ENCODE measurements around the gene MYO1G.
"Not testable (repeated sequence)": the region's sequence is repeated elsewhere in the genome, so short reads cannot be mapped to it uniquely, and the experiment has no call there.

The MYO1G gene

DNA sequence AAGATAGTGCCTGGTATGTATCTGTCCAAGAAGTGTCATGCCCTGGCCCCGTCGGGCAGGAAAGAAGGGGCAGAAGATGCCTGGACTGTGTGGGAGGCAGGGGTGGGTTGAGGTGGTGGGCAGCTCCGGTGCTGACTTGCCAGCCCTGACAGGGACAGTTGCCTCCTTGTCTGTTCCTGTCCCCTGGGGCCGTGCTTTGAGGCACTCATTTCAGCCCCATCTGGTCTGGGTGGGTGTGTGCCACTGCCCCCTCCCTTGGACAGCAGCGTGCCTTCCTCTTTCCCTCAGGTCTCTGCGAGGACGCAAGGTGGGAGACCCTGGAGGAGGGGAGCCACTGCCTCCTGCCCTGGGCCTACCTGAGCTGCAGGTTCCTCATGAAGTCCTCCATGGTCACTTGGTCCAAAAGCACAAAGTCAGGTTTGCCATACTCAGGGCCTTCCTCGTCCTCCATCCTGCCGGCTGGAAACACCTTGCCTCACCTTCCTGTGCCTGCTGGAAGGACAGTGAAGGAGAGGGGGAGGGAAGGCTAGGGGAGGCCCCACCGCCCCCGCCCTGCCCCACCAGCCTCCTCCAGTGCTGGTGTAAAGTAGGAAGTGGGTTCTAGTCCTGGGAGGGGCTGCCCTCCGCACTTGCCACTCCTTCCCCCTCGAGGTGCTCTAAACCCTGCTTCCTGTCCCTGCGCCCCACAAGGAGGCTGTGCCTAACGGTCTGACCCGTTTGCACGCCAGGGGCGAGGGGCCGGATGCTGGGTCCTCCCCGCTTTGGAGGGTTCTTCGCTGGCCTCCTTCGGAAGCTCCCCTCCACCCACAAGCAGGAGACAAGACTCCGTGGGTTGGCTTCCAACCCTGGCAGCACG is at the start of gene MYO1G:
MYO1G (minus strand) TSS at position 505 of the 856 bp plus-strand sequence; CDS start at position 451, 54 bp downstream.
- no peak for DNase-seq (ENCODE audit: low spot score)

DNA sequence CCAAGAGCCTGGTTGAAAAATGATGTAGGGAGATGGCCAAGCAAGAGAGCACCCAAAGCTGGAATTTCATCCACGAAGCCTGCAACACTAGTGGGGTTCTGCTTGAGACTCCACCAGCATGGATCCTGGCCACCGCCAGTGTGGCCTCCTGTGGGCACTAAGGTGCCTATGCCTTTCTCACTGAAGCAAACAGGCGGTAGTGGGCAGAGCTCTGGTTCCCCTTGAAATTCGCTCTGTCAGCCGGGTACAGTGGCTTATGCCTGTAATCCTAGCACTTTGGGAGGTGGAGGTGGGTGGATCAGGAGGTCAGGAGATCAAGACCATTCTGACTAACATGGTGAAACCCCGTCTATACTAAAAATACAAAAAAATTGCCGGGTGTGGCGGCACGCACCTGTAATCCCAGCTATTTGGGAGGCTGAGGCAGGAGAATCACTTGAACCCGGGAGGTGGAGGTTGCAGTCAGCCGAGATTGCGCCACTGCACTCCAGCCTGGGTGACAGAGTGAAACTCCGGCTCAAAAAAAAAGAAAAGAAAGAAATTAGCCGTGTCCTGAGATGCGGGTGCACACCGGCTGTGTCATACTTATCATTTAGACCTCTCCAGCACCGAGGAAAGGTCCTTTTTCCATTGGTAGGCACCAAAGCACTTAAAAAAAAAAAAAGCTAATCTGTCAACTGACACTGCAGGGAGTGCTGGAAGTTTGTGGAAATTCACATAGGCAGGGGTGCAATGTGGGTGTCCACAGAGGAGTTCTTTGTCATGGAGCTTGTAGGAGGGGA is 49.5 kb upstream of the MYO1G start:
- no peak for DNase-seq (ENCODE audit: low spot score)

DNA sequence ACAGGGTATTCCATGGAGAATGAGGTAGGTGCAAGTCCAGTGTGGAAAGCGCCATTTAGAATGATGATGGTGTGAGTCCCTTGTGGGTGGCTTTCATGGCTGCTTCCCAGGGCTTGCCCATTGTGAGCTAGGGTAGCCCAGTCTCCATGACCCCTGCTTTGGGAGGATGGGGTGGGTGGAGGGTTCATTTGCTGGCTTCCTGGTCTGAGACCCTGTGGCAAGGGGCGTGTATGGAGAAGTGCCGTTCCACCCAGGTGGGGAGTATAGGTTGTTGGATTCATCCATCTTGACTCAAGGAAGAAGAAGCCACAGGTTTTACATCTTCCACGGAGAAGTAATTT is 48.9 kb upstream of the MYO1G start:
- no peak for DNase-seq (ENCODE audit: low spot score)

DNA sequence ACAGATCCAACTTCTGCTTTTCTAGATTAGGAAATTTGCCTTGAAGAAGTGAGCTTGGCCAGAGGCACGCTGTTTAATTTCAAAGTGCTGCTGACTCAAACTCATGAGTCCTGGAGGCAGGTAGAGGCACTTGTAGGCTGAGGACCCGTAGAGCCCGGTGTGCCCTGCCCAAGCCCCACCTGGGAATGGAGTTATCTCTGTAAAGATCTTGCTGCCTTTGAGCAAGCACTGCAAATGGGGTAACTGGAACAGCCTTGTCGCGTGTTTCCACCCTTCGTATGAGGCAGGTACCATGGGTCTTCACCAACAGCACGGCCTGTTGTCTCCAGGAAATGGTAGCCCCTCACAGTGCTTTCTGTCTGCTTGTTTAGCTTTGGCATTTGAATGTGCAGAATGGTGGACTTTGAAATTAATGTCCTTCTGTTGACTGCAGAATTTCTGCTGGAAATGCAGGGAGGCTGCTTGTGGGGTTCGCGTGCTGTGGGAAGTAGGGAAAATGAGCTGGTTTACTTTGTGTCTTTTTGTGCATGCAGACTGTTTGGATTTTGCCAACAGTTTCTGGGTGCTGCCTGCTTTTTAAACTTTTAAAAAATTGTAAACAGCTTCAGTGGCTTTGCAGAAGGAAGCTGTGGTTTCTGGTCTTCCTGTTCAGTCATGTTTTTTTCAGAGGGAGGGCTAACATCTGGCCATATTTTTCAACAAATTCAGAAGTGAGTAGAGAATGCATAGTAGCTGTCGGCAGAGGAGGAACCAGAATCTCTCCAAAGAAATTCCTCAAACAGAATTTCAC is 48.4 kb upstream of the MYO1G start:
- DNase-seq (ENCODE audit: low spot score): no peak

DNA sequence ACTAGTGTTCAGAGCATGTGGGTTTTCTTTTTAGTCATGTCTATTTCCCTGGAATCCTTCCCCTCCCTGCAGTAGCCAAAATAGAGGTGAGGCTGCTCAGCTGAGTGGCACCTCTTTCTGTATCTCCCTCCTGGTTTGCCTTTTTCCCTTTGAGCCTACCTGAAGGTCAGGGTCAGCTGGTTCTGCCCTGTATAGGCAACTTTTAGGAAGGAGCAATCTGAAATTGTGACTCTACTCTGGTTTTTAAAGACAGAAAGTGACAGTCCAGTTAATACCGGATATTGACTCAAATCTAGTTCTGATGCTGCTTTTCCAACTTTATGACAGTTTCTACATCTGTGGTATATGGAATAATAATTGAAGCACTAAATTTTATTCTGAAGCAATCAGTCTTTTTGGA is 47.2 kb upstream of the MYO1G start:
- no peak for DNase-seq (ENCODE audit: low spot score)

DNA sequence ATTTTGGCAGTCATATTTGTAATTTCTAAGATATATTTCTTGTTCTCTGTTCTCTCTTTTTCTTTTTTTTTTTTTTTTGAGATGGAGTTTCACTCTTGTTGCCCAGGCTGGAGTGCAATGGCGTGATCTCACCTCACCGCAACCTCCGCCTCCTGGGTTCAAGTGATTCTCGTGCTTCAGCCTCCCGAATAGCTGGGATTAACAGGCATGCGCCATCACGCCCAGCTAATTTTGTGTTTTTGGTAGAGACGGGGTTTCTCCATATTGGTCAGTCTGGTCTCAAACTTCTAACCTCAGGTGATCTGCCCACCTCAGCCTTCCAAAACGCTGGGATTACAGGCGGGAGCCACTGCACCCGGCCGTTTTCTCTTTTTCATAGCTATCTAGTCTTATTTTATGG is 46.7 kb upstream of the MYO1G start:
- not testable (repeated sequence) for DNase-seq (ENCODE audit: low spot score)

DNA sequence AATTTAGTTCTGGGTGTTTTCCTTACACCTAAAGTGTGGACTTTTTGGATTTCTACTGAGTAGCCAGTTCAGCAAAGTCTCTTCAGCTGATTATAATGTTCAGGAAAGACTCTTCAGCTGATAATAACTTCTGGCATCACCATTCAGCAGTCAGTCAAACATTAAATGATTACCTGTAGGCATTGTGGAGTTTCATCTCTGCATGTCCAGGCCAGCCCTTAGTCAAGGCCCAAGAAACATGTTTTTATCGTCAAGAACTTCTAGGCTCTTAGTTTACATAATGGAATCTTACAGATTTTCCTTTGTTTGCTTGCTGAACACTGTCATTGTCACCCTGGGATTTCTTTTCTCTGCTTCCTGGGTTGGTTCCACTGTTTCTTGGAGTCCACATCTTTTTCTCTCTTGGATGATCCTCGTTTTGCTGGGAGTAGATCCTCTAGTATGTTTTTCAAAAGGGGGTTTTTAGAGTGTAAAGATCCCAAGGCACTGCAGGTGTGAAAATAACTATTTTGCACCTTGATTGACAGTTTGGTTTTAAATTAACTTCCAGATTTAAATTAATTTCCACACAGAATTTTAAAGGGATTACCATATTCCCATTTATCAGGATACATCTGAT is 45.4 kb upstream of the MYO1G start:
- no peak for DNase-seq (ENCODE audit: low spot score)

DNA sequence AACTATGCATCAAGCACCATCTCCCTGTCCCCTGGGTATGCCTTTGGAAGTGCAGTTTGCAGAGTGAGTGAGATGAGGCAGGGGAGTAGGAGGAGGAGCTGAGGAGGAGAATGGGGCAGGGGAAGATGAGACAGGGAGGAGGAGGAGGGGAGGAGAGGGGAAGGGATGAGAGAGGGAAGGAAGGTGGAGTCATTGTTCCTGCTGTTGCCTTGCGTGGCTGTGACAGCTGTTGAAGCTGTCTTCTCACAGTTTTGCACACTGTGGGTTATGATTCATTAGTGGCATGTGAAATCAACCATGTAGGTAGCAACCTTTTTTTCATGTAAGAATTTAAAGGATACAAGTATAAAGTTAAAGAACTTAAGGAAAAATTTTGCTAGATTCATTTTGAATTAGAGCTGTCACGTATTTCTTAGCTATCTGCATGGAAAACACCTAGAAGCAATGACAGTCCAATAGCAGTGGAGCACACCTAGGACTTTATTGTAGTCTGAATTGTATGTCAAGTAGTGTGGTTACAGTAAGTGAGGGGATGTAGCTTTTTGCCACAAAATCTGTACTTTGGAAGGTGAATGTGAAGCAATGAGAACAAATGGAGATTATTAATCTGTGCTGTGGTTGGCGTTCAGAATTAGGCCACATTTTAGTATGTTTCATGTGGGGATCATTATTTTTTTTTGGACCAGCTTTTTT is 42.9 kb upstream of the MYO1G start:
- peak; percentile 85 for DNase-seq (ENCODE audit: low spot score)

DNA sequence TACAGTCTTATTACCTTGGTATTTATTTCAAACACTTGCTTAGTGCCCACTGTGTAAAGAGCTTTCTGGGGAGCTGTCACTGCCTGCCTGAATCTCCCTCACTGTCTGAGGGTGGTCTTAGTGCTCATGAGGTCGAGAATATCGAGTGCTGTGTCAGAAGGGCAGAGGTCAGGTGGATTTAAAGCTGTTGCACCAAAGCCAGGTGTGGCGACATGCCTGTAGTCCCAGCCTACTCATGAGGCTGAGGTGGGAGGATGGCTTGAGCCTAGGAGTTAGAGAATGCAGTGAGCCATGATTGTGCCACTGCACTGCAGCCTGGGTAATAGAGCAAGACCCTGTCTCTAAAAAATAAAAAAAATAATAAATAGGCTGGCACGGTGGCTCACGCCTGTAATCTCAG is 42.1 kb upstream of the MYO1G start:
- DNase-seq (ENCODE audit: low spot score): no peak

DNA sequence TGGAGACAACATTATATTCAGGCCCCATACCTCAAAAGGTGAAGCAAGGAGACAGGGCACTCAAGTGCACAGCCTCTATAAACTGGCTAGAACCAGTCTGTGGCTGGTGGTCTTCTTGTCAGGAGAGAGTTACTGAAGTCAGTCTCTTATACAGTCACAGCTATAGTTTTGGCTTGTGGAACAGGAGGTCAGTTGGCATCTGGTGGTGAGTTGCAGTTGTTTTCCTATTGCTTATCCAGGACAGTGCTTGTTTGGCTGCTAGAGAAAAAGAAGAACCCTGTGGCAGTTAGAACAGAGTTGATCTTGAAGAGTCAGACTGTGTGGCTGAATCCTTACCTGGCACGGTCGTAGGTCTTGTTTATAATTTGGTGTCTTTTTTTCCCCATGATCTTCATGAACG is 38.4 kb upstream of the MYO1G start:
- no peak for DNase-seq (ENCODE audit: low spot score)

DNA sequence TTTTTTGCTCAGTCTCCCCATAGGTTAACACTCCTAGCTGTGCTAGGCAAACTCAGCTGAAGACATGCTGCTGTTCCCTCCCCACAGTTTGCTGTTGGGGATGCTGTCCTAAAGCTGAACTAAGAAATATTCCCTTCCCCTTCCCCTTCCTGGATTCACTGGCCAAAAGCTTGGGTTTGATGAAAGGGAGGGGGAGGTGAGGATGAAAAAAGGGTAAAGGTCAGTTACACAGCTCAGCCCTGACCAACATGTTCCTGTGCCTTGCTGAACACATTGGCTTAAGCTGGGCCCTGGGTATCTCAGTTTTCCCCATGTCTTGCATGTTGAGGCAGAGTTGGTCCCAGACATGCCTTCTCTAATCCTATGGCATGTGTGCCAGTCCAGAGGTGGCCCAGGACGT is 36.5 kb upstream of the MYO1G start:
- DNase-seq (ENCODE audit: low spot score): no peak

DNA sequence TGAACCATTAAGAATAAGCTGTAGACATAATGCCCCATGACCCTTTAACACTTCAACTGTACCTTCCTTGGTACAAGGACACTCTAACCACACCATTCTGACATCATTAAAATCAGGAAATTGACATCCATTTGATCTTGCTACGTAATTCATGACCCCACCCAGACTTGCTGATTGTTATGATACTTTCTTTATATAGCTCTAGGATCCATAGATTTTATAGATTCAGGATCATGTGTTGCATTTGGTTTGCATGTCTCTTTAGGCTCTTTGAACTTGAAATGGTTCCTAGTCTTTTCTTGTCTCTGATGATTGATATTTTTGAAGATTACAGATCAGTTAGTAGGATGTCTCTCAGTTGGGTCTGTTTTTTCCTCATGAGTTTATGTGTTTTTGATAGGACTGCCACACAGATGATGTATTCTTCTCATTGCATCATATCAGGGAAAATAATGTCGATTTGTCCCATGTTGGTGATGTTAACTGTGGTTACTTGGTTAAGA is 34.7 kb upstream of the MYO1G start:
- no peak for DNase-seq (ENCODE audit: low spot score)

DNA sequence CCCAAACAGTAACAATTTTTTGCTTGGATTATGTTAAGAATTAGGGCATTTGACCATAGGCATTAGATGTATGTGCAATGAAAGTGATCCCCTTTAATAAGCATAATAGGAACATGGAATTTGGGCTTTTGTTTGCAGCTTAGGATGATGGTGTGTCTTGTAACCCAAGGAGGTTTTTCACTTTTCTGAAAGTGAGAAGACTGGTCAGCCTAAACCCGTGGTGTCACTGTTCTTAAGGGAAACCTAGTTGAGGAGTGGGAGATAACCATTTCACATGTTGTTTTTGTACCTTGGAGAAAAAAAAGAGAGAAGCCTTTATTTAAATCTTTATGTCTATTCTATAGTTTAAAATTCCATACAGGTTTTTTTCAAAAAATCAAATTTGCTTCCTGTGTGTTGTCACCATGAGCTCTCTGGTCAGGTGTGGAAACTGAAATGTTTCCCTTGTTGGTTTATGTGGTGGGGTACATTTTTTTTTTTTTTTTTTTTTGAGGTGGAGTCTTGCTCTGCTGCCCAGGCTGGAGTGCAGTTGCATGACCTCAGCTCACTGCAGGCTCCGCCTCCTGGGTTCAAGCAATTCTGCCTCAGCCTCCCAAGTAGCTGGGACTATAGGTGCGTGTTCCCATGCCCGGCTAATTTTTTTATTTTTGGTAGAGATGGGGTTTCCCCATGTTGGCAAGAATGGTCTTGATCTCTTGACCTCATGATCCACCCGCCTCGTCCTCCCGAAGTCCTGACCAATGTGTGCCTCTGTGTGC is 28.9 kb upstream of the MYO1G start:
- DNase-seq (ENCODE audit: low spot score): no peak

DNA sequence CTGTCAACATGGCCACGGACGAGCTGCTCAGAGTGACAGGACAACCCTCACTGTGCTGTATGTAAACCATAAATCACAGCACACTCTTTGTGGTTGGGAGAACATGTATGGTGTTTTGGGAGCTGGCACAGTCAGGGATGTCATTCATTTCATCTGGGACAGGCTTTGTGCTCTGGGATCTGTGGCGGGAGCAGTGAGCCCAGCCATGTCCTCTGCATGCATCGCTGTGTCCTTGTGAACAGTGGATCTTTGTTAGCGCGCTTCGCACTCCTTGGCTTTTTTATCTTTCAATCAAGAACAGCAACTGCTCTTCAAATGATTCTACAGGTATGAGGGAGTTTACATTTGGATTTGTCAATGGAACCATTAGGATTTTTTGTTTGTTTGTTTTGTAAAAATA is 28.3 kb upstream of the MYO1G start:
- no peak for DNase-seq (ENCODE audit: low spot score)

DNA sequence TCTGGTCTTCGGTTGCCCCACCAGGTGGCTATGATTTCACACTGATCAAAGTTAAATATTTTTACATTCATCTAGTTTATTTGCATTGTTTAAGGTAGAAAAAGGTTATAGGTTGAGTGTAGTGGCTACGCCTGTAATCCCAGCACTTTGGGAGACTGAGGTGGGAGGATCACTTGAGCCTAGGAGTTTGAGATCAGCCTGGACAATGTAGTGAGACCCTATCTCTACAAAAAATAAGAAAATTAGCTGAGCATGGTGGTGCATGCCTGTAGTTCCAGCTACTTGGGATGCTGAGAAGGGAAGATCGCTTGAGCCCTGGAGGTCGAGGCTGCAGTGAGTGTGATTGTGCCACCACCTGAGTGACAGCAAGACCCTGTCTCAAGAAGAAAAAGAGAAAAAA is 25.0 kb upstream of the MYO1G start:
- DNase-seq (ENCODE audit: low spot score): no peak

DNA sequence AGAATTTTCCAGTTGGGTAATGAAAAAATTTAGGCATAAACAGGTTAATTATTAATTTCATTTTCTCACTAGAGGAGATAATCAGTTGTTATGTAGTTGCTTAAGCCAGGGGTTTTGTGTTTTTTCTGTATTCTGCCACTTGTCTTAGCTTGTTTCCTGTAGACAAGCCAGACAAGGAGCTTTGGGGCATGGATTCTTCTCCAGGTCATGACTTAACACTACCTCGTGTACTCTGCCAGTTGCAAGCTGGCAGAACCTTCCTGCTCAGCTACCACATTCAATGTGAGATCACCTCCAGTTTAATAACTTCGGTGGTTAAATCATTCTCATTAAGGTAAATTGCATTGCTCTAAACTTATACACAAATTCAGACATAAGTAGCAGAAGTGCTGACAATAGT is 23.0 kb upstream of the MYO1G start:
- no peak for DNase-seq (ENCODE audit: low spot score)

DNA sequence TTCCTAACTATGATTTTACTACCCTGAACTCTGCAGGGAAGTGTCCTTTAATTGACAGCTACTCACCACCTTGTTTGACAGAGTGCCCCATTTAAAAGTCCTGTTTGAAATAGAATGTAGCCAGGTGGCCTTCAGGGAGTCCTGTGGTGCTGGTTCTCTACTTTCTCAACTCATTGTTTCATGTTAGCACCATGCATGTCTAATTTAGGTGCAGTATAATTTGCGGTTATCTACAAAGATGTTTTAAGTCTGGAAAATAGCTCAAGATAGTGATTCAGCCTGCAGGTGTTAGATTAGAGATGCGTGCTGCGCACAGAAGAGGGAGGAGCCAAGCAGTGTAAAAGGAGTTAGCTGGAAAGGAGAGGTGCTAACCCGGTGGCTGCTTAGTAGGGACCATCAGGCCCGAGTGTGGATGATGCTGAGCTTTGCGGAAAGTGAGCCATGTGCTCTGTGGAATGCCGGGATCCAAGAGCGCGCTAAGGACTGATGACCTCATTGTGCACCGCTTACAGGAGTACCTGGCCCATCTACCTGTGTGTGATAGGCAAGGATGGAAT is 22.4 kb upstream of the MYO1G start:
- DNase-seq (ENCODE audit: low spot score): peak; percentile 79

DNA sequence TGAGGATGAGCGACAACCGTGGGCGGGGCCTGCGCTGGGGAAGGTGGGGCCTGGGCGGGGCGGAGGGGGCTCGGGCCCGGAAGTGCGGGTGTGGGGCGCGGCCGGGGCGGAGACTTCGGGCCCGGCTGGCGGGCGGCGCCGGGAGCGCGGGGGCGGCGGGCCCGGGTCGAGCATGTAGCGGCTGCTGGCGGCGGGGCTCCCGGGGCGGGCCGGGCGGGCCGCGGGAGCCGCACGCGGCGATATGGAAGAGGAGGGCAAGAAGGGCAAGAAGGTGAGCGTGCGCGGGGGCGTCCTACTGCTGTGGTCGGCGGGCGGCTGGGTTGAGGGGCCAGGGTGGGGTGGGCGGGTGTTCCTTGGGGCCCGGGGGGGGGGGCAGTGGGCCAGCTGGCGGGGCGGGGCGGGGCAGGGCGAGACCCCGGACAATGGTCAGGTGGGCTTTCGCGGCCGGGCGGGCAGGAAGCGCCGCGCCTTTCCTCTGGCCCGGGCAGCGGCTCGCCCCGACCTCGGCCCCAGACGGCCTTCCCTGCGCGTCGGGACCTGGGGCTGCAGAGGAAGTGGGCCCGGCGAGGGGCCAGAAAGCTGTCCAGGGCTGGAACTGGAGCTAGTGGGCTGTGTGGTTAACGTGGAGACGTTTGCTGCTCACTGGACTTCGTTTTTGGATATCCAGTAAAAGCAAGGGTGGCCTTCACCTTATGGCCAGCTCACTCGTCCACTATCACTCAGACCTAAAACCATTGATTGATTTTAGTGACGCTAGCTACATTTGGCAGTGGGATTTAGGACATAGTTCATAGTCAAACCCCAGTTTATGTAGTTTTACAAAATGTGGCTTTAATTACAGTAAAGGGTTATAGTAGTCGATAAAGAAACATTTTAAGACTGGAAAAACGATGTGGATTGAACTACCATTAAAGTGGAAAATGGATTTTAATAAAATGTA is 21.5 kb upstream of the MYO1G start, which contains the start of gene CCM2:
CCM2 (plus strand) TSS at position 109 of the 940 bp plus-strand sequence; CDS start at position 242, 133 bp downstream.
- peak; percentile 40 for DNase-seq (ENCODE audit: low spot score)
